Suppressor macrophage treated with lipopolysaccharide for 1 hour (primary cell): ENCODE measurements around the gene KCNJ14.

ENCODE experiments used
- DNase-seq, 3 donors: peaks; one replicate each; pipeline ENCODE4 v3.0.0-alpha.2; 2020 to 2022

Gene KCNJ14

DNA sequence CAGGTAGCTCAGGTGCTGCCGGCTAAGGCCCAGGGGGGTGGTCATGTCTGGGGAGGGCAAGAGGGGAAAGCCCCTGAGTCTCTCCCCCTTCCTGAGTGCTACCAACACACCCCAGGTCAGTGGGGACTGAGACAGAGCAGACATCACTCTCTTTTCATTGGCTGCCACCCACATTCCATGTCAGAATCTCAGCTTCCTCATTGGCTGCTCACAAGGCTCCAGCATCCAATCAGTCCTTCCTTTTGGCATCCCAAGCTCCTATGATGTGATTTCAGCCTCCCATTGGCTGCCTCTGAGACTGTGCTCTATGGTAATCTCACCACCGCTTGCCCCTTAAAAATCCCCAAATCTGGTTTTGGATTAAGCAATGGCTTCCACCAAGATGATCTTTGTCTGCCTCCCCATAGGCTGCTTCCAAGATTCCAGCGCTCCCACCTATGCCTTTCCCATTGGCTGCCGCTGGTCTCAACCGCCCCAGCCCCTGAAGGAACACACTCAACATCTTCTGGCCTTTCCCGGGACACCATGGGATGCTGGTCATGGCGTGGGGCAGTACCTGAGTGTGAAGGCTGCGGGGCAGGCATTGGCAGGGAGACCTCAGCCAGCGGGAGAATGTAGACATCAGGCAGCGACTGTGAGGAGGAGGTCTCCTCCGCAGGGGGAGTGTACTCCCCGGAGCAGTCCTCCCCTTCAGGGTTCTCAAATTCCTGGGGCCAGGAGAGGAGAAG, 54.3 kb downstream of the KCNJ14 start:
- DNase-seq = peak; percentile 31 to 37 (median 33)

DNA sequence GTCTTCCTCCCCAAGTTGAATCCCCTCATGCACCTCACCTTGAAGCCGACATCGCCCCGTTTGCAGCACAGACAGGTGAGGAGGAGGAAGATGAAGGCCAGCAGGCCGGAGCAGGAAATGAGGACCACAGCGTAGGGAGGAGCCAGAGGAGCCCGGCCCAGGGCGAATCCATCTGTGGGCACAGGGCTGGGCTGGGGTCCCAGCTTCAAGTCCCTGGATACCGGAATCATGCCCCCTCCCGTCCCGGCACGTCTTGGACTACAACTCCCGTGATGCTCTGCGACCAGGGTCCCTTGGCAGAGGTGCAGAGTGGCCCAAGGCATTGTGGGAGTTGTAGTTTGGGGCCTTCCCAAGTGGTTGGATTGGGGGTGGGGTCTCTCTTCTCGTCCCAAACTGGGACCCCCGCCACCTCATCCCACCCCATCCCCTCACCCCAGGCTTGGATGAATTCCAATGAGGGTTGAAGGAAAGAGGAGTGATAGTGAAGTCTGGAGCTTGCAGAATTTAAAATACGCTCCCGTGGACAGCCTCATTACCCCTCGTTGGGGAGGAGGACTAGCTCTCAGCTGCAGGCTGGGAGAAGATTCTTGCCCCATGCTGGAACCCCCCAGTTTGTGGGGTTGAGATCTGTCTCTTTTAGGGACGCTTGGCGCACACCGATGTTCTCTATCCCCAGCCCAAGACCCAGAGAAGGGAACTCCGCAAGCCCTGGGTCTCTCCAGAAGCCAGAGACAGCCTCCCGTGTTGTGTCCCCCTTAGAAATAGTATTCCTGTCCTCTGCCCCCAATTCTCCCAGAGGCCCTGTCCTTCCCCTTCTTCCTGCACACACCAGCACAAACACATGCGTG, 55.3 kb downstream of the KCNJ14 start:
- DNase-seq = peak; percentile 52 to 72 (median 71)

DNA sequence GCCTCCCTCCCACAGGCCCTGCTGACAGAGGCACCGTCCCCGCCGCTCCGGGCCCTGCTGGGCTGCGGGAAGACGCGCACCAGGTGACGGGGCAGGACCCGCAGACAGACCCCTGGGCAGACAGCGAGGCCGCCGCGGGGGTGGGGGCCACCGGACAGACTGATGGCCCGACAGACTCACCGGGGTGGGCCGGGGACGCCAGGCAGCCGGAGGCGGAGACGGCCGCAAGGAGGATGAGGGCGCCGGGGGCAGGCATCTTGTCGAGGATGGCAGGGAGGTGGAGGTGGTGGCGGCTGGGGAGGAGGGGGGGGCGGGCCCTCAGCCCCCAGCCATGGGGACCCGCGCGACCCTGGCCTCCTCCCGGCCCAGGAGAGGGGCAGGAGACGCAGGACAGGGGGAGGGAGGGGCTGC, 56.0 kb downstream of the KCNJ14 start:
- no peak for DNase-seq

DNA sequence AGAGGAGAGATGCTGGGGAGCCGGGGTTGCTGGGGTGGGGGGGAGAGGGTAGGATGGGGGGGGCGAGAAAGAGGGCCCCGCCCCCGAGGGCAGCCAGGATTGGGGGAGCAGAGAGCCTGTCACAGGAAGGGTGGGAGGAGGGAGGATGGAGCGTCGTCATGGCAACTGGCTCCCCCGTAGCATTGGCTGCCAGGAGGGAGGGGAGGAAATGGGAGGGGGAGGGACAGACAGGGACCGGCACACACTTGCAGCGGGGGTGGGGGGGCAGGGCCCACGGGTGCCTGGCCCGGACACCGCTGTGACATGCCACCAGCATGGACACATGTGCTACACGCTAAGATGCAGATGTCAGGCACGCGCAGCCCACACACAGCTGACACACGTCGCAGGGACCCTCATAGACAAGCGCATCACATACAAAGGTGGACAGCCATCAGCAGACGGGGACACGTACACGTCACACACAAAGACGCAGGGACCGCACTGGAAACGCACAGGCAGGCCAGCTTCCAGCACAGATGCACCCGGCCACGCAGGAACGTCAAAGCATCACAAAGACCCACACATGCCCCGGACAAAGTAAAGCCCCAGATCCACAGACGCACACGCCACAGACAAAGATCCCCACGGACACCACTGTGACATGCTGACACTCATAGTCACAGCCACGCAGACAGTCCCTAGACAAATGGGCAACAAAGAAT, 56.6 kb downstream of the KCNJ14 start, which contains the start of gene LMTK3:
LMTK3 (minus strand) TSS at position 36 of the 704 bp plus-strand sequence. CDS start 259 bp downstream, outside the sequence.
- DNase-seq = no peak

DNA sequence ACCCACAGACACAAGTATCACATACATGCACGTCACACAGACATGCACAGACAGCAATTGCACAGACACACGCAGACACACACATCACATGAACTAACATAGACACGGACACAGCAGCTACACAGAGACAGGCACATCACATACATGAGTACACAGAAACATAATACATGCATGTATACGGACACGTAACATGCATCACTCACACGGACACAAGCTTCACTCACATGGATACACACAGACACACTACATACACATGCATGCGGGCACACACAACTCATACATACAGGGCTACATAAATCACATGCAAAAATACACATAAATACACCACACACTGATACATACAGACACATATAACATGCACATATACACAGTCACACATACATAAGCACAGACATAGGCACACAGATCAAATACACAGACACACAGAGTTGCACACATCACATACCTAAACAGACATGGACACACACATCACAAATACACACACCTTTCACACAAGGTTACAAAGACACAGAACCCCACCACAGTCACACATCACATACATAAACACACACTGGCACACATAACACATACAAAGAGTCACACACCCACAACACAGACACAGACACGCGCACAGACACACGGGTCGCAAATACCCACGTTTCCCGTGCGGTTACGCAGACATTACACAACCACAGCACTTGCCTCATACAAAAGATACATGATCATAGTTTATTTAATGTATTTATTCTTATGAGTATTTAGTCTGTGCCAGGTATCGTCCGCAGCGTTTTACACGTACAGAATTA, 57.3 kb downstream of the KCNJ14 start:
- peak in 2 of 3 donors; percentile 25 to 35 for DNase-seq

DNA sequence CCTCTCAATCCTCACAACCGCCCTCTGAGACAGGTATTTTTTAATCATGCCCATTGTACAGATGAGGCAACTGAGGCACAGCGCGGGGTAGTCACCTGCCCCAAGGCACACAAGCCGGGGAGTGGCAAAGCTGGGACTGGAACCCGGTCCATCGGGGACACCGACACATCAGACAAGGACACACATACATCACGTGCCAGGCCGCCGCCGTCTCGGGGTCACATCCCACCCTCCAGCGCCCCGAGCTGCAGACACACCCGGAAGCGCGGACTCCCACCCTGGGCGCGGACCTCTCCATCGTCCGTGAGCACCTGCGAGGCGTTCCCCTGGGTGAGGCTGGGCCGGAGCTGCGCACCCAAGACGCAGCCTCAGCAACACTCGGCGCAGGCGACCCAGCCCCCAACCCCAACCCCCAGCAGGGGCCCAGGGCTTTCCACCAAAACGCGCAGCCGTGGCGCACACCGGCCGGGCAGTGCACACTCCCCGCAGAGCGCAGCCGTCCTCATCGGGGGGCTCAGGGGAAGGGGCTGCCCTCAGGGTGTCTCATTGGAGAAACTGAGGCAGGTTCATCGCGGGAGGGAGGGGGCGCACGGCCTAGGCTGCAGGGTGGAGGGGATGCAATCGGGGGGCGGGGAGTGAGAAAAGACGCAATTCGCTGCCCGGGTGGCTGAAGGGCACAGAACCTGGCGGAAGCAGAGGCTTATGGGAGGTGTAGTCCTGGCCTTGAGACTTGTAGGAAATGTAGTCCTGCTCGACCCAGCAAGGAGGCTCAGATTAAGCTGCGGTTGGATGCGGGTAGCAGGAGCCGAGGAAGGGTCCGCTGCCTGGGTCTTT, 58.1 kb downstream of the KCNJ14 start:
- DNase-seq = peak; percentile 59 to 71 (median 62)

DNA sequence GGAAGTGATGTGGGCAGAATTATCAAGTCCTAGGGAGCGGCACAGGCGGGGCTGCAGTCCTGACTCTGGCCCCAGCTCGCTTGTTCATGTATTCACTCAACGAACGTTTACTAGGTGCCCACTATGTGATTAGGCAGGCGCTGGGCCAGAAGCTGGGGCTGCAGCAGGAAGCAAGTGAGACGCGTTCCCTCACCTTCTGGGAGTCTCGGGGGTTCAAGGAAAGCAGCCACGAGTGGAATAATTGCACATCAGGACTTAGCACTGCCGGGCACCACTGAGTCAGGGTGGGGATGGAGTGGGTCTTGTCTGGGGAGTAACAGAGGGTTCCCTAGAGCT, 58.7 kb downstream of the KCNJ14 start:
- no peak for DNase-seq

DNA sequence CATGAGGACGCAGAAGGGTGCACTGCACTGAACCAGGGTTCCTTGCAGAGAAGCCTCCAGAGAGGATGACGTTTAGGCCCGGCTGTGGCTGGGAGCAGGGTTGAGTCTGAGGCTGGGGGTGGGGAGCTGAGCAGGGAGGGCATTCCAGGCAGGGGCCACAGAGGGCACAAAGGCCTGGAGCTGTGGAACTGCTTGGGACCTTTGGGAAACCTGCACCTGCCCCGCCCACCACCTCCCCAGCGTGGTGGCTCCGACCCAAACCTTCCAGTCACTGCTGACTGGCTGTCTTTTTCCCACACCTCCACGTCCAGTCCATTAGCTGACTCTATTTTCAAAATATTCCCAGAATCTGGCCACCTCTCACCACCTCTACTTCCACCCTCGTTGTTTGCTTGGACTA, 61.2 kb downstream of the KCNJ14 start:
- DNase-seq = no peak
